GM12873 (cell line): Measurements from ENCODE around the gene PRR12.

ENCODE experiments used
- CTCF ChIP-seq: IDR thresholded peaks from 2 replicates; pipeline ENCODE4 v1.5.1; 2012; ENCODE audit warnings: low read depth, mild to moderate bottlenecking, moderate library complexity, low read length, control low read depth; ENCODE audit not compliant: insufficient read depth; ENCODE audit errors: missing control alignments

PRR12 gene

DNA sequence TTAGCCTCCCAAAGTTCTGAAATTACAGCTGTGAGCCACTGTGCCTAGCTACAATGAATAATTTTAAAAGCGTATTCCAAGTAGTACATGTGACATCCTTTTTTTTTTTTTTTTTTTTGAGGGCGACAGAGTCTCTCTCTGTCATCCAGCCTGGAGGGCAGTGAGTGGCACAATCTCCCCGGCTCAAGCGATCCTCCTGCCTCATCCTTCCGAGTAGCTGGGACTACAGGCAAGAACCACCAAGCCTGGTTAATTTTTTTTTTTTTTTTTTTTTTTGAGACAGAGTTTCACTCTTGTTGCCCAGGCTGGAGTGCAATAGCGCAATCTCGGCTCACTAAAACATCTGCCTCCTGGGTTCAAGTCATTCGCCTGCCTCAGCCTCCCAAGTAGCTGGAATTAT is 3.8 kb upstream of the PRR12 start:
- no peak for TF ChIP-seq CTCF

DNA sequence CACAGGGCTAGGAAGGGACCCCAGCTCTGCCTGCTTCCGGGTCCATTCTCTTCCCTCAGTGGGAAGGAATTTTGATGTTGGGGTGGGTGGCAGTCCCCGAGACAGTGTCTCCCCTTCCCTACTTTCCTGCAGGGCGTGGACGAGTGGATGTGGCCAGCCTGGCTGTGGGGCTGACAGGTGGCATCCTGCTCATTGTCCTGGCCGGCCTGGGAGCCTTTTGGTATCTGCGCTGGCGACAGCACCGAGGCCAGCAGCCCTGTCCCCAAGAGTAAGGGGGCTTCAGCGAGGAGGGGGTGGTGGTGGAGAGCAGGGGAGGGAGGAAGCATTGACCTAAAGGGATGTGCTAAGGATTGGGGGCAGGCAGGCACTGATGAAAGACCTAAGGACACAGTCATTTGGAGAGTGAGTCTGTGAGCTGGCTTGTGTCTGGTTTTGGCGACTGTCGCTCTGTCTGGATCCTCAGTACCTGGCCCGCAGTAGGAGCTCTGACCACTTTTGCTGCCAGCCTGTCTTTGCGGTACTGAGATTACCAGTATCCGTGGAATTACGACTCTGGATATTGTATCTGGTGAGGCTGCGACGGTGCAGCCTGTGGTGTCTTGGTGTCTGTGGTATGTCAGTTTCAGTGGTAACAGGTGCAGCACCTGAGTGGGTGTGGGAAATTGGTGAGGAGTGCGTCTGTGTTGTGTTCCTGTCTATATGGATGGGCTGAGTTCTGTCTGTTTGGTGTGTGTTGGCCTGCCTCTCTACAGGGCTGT is 2.4 kb upstream of the PRR12 start:
- no peak for TF ChIP-seq CTCF

GRCh38 chr19:49589502-49589905 is 1.5 kb upstream of the PRR12 start:
- no peak for TF ChIP-seq CTCF

- TF ChIP-seq CTCF: peak; percentile 31
These were observed 661 bp upstream of the PRR12 start for GRCh38 chr19:49590071-49590970.

- no peak for TF ChIP-seq CTCF
These were observed 926 bp downstream of the PRR12 start for GRCh38 chr19:49591731-49592485.

DNA sequence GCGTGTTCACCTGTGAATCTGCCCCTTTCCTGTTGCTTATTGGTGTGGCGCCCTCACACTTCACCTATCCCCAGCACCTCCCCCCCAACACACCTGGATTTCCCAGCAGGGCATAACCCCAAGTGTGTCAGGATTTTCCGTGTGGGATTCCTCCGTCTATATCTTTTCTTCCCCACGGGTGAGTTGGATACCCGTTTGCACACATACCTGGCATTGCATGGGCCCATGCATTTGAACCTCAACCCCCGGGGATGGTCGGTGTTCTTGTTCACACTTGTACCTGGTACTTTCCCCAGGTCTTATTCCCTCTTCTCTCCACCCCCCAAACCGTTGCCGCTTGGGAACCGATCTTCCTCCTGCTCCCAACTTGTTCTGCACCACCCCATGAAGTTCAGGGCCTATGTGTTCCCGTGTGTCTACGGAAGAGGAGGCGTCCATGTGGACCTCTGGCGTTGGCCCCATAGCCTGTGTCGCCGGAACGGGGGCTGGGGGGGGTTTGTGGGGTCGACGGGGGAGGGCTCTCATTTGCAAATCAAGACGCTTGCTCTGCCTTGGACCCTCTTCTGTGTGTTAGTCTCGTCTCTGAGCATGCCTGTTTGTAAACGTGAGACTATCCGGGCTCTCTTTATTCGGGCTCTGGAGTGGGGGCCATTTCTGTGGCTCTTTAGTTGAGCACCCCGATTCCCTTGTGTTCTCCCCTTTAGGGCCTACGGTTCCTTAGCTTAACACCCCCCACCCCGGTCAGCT is 1.7 kb downstream of the PRR12 start:
- no peak for TF ChIP-seq CTCF
